Nephron progenitor cell (in vitro differentiated cells): ENCODE data around the gene ZNF385C.

Source experiments
- DNase-seq: peaks from one replicate; pipeline ENCODE4 v3.0.0; 2021
- H3K27ac Mint-ChIP-seq: 2 replicates; pipeline ENCODE4 v1.8.0; 2021; ENCODE audit warnings: mild to moderate bottlenecking, moderate library complexity, mixed read lengths
- H3K27me3 Mint-ChIP-seq: 2 replicates; pipeline ENCODE4 v1.8.0; 2021; ENCODE audit warnings: mild to moderate bottlenecking, low read depth, mixed read lengths; ENCODE audit not compliant: poor library complexity
- H3K36me3 Mint-ChIP-seq: 2 replicates; pipeline ENCODE4 v1.8.0; 2021; ENCODE audit warnings: low read depth, mixed read lengths
- H3K4me1 Mint-ChIP-seq: 2 replicates; pipeline ENCODE4 v1.8.0; 2021; ENCODE audit warnings: mixed read lengths
- H3K4me3 Mint-ChIP-seq: 2 replicates; pipeline ENCODE4 v1.8.0; 2021; ENCODE audit warnings: mild to moderate bottlenecking, moderate library complexity, mixed read lengths
- H3K9me3 Mint-ChIP-seq: 2 replicates; pipeline ENCODE4 v1.8.0; 2021; ENCODE audit warnings: mild to moderate bottlenecking, moderate library complexity, mixed read lengths
- TF ChIP-seq, protein P1 (sequence below): fragments of 200-600 bp; sonication (generic); IDR thresholded peaks from 2 replicates; pipeline ENCODE4 v1.5.0; 2021; ENCODE audit warnings: antibody characterized with exemption

Gene ZNF385C

GRCh38 chr17:42060231-42060630, 38.0 kb downstream of the ZNF385C start:
- peaks cover 84% of the 10 kb centered on the region for H3K4me1 Mint-ChIP-seq
- TF ChIP-seq, protein P1, sequence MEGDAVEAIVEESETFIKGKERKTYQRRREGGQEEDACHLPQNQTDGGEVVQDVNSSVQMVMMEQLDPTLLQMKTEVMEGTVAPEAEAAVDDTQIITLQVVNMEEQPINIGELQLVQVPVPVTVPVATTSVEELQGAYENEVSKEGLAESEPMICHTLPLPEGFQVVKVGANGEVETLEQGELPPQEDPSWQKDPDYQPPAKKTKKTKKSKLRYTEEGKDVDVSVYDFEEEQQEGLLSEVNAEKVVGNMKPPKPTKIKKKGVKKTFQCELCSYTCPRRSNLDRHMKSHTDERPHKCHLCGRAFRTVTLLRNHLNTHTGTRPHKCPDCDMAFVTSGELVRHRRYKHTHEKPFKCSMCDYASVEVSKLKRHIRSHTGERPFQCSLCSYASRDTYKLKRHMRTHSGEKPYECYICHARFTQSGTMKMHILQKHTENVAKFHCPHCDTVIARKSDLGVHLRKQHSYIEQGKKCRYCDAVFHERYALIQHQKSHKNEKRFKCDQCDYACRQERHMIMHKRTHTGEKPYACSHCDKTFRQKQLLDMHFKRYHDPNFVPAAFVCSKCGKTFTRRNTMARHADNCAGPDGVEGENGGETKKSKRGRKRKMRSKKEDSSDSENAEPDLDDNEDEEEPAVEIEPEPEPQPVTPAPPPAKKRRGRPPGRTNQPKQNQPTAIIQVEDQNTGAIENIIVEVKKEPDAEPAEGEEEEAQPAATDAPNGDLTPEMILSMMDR = no peak
- H3K27me3 Mint-ChIP-seq = peaks cover 8% of the 10 kb centered on the region
- no peaks in the 10 kb centered on the region for H3K36me3 Mint-ChIP-seq
- no peak overlapping the region for H3K4me3 Mint-ChIP-seq
- no peaks in the 10 kb centered on the region for H3K9me3 Mint-ChIP-seq
- peak overlapping the region; percentile 80 for H3K27ac Mint-ChIP-seq
- DNase-seq = no peak

GRCh38 chr17:42059815-42060214, 38.5 kb downstream of the ZNF385C start:
- H3K4me1 Mint-ChIP-seq = peaks cover 84% of the 10 kb centered on the region
- TF ChIP-seq, protein P1 = no peak

GRCh38 chr17:42058063-42058462, 40.2 kb downstream of the ZNF385C start:
- DNase-seq = no peak
- Mint-ChIP-seq H3K9me3 (no peaks in the 10 kb centered on the region), H3K4me3 (no peak overlapping the region), H3K4me1 (peaks cover 88% of the 10 kb centered on the region), H3K27ac (no peak overlapping the region), H3K27me3 (peaks cover 8% of the 10 kb centered on the region), H3K36me3 (no peaks in the 10 kb centered on the region)
- TF ChIP-seq, protein P1 = no peak

More at GRCh38 chr17:42059815-42060214, 38.5 kb downstream of the ZNF385C start:
- Mint-ChIP-seq H3K27me3 (peaks cover 12% of the 10 kb centered on the region), H3K36me3 (no peaks in the 10 kb centered on the region), H3K4me3 (no peak overlapping the region), H3K9me3 (no peaks in the 10 kb centered on the region), H3K27ac (peak overlapping the region; percentile 80)
- no peak for DNase-seq

- Mint-ChIP-seq H3K4me1 (peaks cover 88% of the 10 kb centered on the region), H3K27ac (no peak overlapping the region), H3K27me3 (peaks cover 15% of the 10 kb centered on the region), H3K4me3 (no peak overlapping the region), H3K36me3 (no peaks in the 10 kb centered on the region), H3K9me3 (no peaks in the 10 kb centered on the region)
- DNase-seq = no peak
- TF ChIP-seq, protein P1 = no peak
Measured at GRCh38 chr17:42056635-42057034, 41.6 kb downstream of the ZNF385C start.

- peaks cover 21% of the 10 kb centered on the region for H3K27me3 Mint-ChIP-seq
- DNase-seq = peak; percentile 46
- peaks cover 93% of the 10 kb centered on the region for H3K4me1 Mint-ChIP-seq
- H3K4me3 Mint-ChIP-seq = peak overlapping the region; percentile 65
- TF ChIP-seq, protein P1 = no peak
- no peaks in the 10 kb centered on the region for H3K9me3 Mint-ChIP-seq
- no peak overlapping the region for H3K27ac Mint-ChIP-seq
- H3K36me3 Mint-ChIP-seq = no peaks in the 10 kb centered on the region
Measured at GRCh38 chr17:42055496-42055895, 42.8 kb downstream of the ZNF385C start.

DNA sequence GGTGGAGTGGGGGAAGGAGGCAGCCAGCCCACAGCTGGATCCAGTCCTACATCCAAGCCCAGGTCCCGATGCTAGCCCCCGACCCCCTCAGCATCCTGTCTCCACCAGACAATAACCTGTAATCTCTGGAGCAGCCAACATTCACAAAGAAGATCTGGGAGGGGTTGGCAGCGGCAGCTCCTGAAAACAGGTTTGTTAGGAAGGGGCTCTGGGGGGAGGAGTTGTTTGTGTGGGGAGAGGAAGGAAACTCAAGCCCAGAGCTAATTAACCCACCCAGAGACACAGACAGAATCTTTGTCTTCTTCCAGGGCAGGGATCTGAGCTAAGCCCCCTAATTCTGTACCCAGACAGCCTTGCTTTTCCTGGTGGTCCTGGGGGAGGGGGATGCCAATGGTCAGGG, 43.2 kb downstream of the ZNF385C start:
- TF ChIP-seq, protein P1 = no peak
- peaks cover 21% of the 10 kb centered on the region for H3K27me3 Mint-ChIP-seq
- peak overlapping the region; percentile 39 for H3K27ac Mint-ChIP-seq
- no peaks in the 10 kb centered on the region for H3K36me3 Mint-ChIP-seq
- no peaks in the 10 kb centered on the region for H3K9me3 Mint-ChIP-seq
- H3K4me3 Mint-ChIP-seq = peak overlapping the region; percentile 65
- peaks cover 89% of the 10 kb centered on the region for H3K4me1 Mint-ChIP-seq
- no peak for DNase-seq
